Effector CD4-positive, alpha-beta T cell (primary cell): ENCODE results near the gene SMIM43. TPM values are rescaled to one million over a fixed set of nuclear protein-coding genes. Genes with fewer than 3 reads are reported as not detected.

ENCODE experiments used
- DNase-seq: peaks from one replicate; pipeline ENCODE4 v3.0.0-alpha.2; 2020
- total RNA-seq: gene quantifications from one replicate; lab custom pipeline; 2026; lab: John Stamatoyannopoulos, UW

Gene SMIM43
- total RNA-seq: not detected

DNA sequence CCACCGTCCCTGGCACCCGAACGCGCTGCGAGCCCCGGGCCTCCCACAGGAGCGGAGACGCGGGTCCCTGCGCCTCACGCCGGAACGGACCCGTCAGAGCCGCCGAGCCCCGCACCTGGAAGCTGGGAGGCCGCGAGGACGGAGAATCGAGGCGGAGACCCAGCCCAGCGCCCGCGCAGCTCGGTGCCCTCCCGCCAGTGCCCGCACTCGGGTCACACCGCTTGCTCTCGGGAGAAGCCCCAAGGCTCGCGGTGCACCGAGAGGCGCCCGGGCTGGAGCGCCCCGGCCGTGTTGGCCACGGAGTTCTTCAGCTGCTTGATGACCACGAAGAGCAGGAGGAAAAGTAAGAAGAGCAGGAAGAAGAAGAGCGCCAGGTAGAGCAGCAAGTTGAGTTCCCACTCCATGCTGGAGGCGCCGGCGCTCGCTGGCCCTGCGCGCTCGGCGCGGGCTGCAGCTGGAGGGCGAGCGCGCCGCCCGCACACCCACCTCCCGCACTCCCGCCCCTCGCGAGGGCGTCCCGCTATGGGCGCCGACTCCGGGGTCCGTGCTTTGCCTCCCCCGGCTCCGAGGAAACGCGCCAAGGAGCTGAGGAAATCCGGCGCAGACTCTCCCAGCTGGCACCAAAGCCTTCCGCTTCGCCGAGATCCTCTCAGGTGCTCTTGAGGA, at the start of gene SMIM43:
Gene SMIM43, minus strand, starts transcription at position 463 of the 666 bp plus-strand sequence. Its CDS starts 59 bp downstream, at position 404.
- DNase-seq: no peak

DNA sequence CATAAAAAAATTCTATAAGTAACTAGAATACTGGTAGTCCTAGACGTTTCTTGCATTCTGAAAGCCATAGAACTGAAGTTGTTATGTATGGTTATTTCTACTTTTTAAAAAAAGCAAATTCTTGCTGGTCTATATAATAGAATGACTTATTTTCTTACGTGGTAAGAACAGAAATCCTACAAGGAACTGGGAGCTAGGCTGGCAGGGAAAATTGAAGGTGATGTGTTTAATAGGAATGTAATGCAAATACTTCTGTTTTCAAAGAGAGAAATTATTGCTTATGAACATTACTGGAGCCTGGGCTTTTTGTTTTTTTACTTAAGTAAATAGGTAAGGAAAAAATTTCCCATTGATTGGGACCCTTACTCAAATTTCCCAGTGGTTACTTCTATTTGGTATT, 49.8 kb upstream of the SMIM43 start:
- no peak for DNase-seq

DNA sequence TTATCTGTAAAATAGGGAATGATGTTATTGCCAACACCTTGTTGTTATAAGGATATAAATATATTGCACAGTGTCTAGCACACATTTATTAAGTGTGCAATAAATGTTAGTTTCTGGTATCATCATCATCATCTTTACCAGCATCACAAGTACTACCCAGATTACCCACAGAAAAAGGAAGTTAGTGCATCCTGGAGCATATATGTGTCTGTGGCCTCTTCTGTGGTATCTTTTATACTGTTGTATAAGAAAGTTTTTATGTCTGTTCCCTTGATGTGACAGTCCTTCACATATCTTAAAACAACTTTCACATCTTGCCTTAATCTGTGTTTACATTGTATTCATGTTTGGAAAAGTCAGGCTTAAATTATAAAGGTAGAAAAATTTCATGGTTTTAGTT, 46.2 kb upstream of the SMIM43 start:
- no peak for DNase-seq

DNA sequence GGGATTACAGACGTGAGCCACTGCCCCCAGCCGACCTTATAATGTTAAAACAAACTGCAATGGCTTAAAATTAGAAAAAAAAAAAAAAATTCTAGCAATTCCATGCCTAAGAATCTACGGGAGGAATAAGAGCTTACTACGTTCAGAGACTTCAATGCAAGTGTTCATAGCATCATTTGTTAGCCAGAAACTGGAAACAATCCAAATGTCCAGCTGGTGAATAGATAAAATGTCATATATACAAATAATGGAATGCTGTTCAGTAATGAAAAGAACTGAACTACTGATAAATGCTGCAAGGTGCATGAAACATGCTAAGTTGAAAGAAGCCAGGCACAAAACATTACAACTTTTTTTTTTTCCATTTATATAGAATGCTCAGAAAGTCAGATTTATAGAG, 41.4 kb upstream of the SMIM43 start:
- no peak for DNase-seq

DNA sequence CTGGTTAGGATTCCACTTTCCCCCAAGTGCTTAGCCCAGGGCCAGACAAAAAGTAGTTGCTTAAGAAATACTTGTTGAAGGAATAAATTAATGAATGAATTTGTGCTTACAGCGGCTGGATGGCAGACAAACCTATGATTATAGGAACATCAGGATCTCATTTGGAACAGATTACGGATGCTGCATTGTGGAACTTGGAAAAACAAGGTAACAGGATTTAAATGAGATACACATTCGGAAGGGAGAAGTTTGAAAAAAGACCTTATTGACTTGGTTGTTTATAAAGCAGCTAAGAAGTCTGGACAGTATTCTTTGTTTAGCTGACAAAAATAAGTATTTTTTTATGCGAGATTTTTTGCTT, 36.7 kb upstream of the SMIM43 start:
- DNase-seq: no peak

DNA sequence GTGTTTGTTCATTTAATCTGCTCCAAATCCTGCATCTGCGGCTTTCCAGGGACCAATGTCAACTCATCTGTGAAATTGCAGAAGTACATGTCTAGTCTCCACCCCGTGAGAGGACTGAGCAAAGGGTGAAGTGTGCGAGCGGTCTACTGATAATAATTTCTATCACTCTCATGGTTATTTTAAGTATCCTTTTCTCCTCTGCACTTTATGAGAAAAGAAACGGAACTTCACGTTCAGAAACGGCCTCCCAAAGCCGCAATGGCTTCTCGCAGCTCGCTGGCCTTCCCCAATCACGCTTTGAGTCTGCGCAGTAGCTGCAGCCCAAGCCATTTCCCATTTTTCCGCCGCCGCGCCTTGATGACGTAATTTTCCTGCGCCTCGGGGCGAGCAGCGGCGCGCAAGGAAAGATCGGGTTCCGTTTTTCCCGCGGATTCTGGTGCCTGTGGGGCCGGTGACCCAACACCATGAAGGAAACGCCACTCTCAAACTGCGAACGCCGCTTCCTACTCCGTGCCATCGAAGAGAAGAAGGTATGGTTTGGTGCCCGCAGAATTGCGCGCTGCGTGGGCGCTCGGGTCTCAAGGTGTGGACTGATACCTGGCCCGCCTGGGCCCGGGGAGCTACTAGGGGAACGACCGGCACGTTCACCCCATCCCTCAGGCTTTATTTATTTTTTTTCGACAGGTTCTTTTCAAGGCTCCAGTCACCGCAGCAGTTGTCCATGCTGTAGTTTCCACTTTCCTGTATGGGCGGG, 36.2 kb upstream of the SMIM43 start, which contains the start of gene EXOSC9:
Gene EXOSC9, plus strand, starts transcription at position 363 of the 754 bp plus-strand sequence. Its CDS starts 102 bp downstream, at position 465.
- DNase-seq: peak; percentile 97

DNA sequence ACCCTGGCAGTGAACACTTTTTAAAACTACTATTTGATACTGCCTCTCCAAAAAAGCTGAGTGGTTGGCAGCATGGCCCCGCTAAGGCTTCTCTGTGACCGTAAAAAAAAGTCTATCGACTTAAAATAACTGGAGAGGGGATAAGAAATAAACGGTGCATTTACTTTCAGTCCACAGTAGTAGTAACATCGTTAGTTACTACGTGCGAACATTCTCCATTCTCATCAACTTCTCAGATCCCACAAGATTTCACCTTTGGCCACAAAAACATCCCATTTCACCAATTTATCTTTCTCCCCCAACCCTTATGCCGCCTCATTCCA, 35.6 kb upstream of the SMIM43 start:
- DNase-seq: no peak

DNA sequence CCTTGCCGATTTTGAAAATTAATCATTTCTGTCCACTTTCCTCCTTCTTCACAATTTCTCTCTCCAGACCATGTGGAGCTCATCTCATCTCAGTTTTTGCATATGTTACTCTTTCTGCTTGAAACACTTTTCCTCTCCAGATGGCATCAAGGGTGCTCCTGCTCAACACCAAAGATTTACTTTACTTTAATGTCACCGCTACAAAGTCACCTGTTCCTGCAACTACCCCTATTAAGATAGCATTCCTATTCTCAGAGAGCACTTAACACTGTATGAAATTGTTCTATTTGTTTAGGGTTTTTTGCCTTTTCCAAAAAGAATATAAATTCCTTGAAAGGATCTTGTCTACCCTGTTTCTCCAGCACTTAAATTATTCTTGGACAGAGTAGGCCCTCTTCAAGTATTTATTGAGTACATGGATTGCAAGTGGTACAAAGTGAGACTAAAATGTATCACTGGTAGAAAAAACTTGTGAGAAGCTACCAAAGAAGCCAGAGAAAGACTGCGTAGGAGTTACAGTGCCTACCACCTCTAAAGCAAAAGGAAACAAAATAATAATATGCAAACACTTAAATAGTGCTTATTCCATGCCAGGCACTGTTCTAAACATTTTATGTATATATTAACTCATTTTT, 35.0 kb upstream of the SMIM43 start:
- DNase-seq: no peak

DNA sequence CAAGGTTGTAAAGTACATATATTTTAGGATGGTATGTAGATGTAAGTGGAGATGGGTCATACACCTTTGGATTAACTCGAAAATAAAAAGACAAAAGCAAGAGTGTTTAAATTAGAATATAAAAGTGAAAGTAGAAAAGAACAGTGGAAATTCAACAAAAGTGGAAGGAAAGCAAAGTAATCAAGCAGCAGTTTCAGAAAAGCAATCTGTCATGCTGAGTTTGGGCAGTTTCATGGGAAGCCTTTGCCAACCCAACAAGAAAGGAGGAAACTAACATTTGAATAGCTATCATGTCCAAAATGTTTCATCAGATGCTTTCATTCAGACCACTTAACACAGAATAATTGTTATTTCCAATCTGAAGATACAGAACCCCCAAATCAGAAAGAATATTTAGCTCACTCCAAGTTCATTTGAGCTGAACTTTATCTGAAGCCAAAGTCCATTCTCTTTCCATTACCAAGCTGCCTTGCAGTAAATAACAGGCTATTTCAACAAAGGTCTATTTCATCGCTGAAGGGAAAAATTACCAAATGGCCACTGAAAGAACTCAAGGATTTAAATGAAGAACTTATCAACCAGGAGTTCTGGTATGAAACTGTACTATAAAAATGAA, 34.4 kb upstream of the SMIM43 start:
- DNase-seq: no peak

DNA sequence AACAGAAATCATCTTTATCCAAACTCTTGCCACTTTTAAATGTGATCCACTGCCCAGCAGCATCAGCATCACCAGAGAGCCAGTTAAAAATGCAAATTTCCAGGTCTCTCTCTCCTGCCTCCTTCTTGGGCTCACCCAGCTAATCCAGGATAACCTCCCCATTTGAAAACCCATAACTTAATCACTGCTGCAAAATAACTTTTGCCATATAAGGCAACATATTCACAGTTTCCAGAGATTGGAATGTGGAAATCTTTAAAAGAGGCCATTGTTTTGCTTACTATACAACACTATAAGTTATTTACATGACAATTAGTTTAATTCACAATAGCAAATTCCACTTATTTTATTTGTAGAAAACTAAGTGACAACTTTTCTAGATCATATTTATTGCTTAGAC, 31.3 kb upstream of the SMIM43 start:
- no peak for DNase-seq

DNA sequence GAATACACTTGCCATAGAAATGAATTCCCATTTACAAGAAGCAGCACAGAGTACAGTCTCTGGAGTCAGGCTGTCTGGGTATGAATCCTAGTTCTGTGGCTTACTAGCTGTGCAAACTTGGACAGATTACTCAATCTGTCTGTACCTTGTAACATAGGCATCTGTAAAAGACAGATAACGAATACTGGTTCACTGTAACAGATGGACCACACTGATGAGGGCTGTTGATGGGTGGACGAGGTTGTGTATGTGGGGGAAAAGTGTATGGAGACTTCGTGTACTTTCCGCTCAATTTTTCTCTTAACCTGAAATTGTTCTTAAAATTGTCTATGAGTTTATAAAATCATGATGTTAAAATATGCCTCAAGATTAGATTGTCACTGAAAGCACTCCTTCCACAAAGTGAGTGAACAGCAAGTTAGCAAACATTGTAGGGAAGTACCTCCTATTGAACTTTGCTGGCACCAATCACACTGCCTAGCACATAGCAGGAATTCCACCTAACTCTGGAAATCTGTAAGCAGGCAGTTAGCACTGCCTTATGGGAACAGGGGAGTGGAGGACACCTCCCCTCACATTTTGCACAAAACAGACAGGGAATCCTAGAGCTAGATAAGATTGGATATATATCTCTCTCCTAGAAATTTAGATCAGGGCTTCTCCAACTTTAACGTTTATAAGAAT, 29.7 kb upstream of the SMIM43 start:
- no peak for DNase-seq

DNA sequence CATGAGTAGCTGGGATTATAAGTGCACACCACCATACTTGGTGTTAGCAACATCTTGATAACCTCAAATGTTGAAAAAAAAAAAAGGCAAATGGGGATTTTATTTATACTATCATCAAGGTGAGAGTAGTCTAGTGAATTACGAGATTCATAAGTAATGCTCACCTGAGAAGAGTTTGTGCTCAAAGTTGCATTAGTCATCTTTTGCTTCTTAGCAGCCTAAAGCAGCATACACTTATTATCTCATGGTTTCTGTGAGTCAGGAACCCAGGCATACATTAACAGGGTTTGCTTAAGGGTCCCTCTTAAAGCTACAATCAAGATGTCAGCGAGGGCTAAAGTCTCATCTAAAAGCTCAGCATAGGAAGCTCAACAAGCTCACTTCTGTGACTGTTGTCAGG, 28.0 kb upstream of the SMIM43 start:
- no peak for DNase-seq

DNA sequence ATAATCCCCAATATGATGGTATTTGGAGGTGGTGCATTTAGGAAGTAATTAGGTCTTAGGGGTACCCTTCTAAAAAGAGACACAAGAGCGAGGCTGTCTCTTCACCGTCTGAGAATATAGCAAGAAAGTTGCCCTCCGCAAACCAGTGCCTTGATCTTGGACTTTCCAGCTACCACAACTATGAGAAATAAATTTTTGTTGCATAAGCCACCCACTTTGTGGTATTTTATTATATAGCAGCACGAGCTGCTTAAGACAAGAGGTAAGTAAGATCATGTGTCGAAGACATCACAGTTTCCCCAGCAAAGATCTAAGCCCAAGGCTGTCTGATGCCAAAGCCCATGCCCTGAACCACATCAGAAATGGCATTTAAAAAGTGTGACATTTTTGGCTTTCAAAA, 26.5 kb upstream of the SMIM43 start:
- DNase-seq: no peak

DNA sequence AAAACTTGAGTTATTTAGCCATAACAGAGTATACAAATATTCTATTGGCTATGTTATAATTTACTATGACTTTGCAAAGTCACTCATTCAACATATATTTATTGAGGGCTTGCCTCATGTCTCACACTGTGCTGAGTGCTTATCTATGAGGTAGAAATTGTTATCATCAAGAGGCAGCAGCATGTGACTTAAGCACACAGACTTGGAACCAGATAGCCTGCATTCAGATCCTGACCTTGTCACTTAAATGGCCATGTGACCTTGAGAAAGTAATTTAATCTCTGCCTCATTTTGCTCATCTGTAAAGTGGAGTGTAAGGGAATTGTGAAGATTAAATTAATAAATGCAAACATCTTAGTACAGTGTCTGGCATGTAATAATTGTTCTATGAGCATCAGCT, 26.0 kb upstream of the SMIM43 start:
- no peak for DNase-seq

DNA sequence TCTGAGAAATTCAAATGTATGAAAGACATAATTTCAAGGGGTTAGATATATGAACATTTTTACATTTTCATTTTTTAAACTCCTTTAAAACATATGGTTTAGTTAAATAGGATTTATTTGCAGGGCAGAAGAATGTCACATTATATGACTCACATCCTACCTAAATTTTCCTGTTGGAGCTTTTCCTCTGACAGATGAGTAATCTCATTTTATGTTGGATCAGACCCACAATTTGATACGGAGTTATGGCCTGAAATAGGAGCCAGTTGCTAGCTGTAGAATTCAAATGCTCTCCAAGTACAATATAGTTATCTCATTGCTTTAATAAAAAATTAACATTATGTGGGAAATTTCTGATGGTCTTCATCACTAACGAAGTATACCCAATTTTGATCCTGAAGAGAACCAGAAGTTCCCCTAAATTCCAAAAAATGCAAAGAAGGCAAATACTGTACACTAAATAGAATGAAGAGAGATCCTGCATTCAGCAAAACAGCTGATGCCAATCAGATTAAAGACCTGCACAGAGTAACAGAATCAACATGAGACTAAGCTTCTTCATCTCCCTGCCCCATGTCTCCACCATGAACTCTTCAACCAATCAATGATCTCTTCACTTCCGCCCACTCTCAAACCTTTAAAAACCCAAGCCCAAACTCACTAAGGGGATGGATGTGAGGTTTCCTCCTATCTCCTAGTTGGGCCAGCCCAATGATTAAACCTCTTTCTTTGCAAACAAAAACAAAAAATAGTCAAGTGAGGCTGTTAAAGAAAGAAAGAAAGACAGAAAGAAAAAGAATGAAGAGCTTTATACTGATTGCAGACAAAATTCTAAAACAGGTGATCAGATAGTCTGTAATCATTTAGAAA, 25.2 kb upstream of the SMIM43 start:
- DNase-seq: no peak

DNA sequence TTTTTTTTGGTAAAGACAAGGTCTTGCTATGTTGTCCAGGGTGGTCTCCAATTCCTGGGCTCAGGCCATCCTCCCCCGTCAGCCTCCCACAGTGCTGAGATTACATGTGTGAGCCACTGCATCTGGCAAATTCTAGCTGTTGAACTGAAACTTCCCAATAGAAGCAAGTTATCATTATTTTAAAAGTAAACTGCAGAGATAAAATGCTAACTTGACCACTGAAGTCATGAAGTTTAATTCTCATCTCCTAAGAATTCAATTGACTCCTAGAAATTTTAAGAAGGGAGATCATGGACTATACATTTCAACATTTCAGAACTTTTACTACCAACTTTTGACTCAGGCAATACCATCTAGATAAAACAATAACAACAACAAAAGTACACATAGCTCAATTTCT, 24.5 kb upstream of the SMIM43 start:
- DNase-seq: no peak

DNA sequence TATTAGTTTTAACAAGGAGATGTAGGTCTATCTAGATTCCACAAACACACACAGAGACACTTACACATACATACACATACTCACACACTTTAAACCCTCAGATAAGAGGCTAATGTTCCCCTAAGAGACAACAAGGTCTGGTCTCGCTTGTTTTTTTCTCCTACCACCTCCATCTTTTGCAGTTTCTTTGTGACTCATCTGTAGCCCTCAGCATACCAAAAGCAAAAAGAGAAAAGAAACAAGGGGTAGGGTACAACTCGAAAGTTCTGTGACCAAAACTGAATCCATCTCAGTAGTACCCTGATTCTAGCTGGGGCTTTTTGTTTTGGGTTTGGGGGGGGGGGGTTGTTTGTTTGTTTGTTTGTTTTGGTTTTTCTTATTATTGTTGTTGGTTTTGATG, 23.9 kb upstream of the SMIM43 start:
- DNase-seq: no peak

DNA sequence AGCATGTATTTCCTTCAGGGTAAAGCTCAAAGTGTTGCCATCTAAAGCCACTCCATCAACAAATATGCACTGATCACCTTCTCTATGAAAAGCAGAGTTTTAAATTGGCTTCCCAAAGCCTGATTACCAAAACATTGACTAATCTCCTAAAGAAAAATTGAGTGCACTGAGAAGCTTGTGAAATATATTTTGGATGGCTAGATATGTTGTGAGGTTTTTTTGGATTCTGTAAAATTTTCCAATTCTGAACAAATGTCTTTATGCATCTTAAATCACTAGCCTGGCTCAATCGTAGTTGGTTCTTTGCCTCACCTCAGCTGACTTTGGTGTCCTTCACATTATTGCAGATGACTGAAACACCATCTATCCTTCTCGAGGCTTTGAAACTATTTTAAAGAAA, 21.3 kb upstream of the SMIM43 start:
- no peak for DNase-seq

DNA sequence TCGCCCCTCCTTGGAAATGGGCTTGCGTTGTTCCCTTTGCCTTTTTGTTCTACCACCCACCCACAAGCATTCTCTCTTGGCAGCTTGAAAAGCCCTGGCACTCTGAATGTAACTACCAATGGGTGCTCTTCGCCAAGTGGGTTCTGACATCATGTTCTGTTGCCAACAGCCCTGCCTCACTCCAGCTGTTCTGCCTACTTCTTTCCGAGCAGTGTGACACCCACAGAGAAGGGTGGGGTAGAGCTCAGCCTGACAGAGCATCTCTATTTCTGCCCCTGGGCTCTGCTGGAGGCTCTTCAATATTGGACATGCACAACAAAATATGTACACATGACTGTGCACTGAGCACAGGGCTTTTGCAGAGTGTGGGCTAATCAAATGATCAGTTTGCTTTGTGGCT, 20.5 kb upstream of the SMIM43 start:
- no peak for DNase-seq

DNA sequence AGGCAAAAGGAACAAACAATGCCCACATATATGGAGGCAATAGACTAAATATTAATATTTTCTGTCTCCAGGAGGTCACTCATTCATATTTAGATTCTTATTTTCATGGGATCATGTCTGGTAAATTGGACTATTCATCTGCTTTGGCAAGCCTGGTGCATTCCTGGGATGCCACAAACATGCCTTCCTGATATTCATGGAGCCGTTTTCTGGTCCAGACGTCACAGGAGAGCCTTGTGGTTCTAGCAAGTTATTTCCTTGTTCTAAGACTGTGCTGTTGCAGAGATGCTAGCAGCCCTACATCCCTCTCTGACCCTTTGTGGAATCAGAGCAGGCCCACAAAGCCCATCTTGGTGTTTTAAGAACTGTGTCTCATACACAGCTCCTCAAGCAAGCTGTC, 20.0 kb upstream of the SMIM43 start:
- no peak for DNase-seq

DNA sequence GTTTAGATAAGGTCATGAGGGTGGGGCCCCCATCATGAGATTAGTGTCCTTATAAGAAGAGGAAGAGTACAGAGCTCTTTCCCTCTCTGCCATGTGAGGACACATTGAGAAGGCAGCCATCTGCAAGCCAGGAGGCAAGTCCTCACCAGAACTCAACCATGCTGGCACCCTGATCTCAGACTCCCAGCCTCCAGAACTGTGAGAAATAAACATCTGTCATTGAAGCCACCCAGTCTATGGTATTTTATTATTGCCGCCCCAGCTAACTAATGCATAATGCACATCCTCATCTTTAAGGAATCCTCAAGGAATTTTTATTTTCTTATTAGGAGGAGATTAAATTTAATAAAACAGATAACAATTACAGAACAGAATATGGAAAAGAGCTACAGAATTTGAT, 19.4 kb upstream of the SMIM43 start:
- DNase-seq: no peak

DNA sequence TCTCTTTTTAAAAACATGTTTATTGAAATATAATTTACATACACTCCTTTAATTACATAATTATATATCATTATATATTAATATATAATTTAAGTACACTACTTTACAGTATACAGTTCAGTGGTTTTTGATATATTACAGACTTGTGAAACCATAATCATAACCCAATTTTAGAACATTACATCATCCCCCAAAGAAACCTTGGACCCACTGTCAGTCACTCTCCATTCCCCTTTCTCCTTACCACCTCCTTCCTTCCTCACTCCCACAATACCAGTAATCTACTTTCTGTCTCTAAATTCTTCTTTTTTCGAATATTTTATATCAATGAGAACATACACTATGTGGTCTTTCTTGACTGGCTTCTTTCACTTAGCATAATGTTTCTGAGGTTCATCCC, 18.2 kb upstream of the SMIM43 start:
- no peak for DNase-seq
